DND-41 (cell line): ENCODE results near the gene SEMA5A.

Experiments used
- CTCF ChIP-seq: IDR thresholded peaks from 2 replicates; pipeline ENCODE4 v1.5.1; 2012; ENCODE audit warnings: borderline replicate concordance, low read length, moderate library complexity, mild to moderate bottlenecking; ENCODE audit not compliant: poor library complexity, severe bottlenecking; ENCODE audit errors: extremely low read depth
- EZH2 ChIP-seq: IDR thresholded peaks from 3 replicates; pipeline ENCODE4 v1.6.1; 2012; ENCODE audit warnings: borderline replicate concordance, low read depth, mild to moderate bottlenecking, moderate library complexity, low read length, inconsistent platforms; ENCODE audit not compliant: severe bottlenecking

- TF ChIP-seq CTCF (no peak), EZH2 (no peak)
Measured at GRCh38 chr5:9052421-9052820, 493.5 kb downstream of the SEMA5A start.
